ENCODE results near the gene MCEE.

DNA sequence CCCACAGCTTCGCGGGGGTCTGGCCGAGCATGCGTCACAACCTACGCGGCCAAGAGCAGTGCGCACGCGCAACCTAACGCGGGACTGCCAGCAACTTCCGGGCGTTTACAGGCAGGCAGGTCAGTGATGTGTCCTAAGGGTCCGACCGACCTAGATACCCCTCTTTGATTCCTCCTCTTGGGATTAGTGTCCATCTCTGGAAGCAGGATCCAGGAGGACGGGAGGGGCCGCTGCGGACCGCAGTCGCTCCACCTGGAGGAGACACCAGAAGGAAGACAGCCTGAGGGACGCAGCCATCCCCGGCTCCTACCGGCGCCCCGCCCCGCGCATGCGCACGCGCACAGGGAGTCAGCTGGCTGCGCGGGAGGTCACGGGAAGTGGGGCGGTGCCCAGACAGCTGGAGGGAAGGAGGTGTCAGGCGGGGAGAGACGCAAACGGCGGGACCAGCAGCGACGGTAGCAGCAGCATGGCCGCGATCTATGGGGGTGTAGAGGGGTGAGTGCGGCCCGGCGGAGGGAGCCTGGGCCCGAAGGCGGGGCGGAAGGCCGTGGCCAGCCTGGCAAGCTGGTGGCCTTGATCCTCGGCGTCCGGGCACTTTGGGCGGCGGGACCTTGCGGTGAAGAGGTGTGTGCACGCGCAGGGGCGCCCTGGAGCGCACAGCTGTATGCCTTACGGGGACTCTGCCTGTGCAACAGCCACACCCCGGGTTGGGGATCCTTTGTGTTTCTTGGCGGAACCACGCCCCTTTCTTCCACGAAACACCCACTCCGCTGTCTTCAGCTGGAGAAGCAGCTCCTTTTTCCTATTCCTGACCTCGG, 61.6 kb downstream of the MCEE start, which contains the start of gene NAGK:
- TF ChIP-seq, protein P1, sequence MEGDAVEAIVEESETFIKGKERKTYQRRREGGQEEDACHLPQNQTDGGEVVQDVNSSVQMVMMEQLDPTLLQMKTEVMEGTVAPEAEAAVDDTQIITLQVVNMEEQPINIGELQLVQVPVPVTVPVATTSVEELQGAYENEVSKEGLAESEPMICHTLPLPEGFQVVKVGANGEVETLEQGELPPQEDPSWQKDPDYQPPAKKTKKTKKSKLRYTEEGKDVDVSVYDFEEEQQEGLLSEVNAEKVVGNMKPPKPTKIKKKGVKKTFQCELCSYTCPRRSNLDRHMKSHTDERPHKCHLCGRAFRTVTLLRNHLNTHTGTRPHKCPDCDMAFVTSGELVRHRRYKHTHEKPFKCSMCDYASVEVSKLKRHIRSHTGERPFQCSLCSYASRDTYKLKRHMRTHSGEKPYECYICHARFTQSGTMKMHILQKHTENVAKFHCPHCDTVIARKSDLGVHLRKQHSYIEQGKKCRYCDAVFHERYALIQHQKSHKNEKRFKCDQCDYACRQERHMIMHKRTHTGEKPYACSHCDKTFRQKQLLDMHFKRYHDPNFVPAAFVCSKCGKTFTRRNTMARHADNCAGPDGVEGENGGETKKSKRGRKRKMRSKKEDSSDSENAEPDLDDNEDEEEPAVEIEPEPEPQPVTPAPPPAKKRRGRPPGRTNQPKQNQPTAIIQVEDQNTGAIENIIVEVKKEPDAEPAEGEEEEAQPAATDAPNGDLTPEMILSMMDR (IDR thresholded peaks at IDR 0.05) = no peak
- TF ChIP-seq POLR2AphosphoS5 (IDR thresholded peaks at IDR 0.05; ENCODE audit: low read depth, low read length) (peak; percentile 99), RAD21 (IDR thresholded peaks at IDR 0.05; ENCODE audit: low read length) (no peak), EZH2phosphoT487 (IDR thresholded peaks at IDR 0.05; ENCODE audit: borderline replicate concordance, low read depth) (no peak), TAF1 (IDR thresholded peaks at IDR 0.05; ENCODE audit: borderline replicate concordance, low read depth, low read length) (peak; percentile 84)
